ENCODE data around the gene NDUFB11.

Gene NDUFB11

GRCh38 chrX:47158131-47158530 lies 13.6 kb upstream of the NDUFB11 start:
- TF ChIP-seq POLR2AphosphoS5 (IDR thresholded peaks at IDR 0.05; ENCODE audit: low read depth, low read length), result no peak
- no peak for TF ChIP-seq FOXP2 (optimal IDR thresholded peaks at IDR 0.05; ENCODE audit: borderline replicate concordance, extremely low read depth, extremely low read length, insufficient read depth)
- no peak for TF ChIP-seq SIN3A (IDR thresholded peaks at IDR 0.05; ENCODE audit: borderline replicate concordance, insufficient read depth, low read length)

- TF ChIP-seq POLR2AphosphoS5 (IDR thresholded peaks at IDR 0.05; ENCODE audit: low read depth, low read length) (no peak), SIN3A (IDR thresholded peaks at IDR 0.05; ENCODE audit: borderline replicate concordance, insufficient read depth, low read length) (no peak), FOXP2 (optimal IDR thresholded peaks at IDR 0.05; ENCODE audit: borderline replicate concordance, extremely low read depth, extremely low read length, insufficient read depth) (no peak), REST (IDR thresholded peaks at IDR 0.05; ENCODE audit: insufficient read depth in 1 of 2, low read depth in 2 of 2, low read length in 2 of 2) (no peak), TAF1 (IDR thresholded peaks at IDR 0.05; ENCODE audit: borderline replicate concordance, insufficient read depth, low read length) (no peak)
These were observed 12.4 kb upstream of the NDUFB11 start for GRCh38 chrX:47156611-47157520.

GRCh38 chrX:47151435-47151834 lies 6.9 kb upstream of the NDUFB11 start:
- TF ChIP-seq POLR2AphosphoS5 (IDR thresholded peaks at IDR 0.05; ENCODE audit: low read depth, low read length) (no peak), FOXP2 (optimal IDR thresholded peaks at IDR 0.05; ENCODE audit: borderline replicate concordance, extremely low read depth, extremely low read length, insufficient read depth) (no peak), TAF1 (IDR thresholded peaks at IDR 0.05; ENCODE audit: borderline replicate concordance, insufficient read depth, low read length) (no peak), SIN3A (IDR thresholded peaks at IDR 0.05; ENCODE audit: borderline replicate concordance, insufficient read depth, low read length) (no peak), REST (IDR thresholded peaks at IDR 0.05; ENCODE audit: insufficient read depth in 1 of 2, low read depth in 2 of 2, low read length in 2 of 2) (no peak)

GRCh38 chrX:47148946-47149345 lies 4.4 kb upstream of the NDUFB11 start:
- TF ChIP-seq TAF1 (IDR thresholded peaks at IDR 0.05; ENCODE audit: borderline replicate concordance, insufficient read depth, low read length) (no peak), FOXP2 (optimal IDR thresholded peaks at IDR 0.05; ENCODE audit: borderline replicate concordance, extremely low read depth, extremely low read length, insufficient read depth) (no peak), POLR2AphosphoS5 (IDR thresholded peaks at IDR 0.05; ENCODE audit: low read depth, low read length) (no peak), SIN3A (IDR thresholded peaks at IDR 0.05; ENCODE audit: borderline replicate concordance, insufficient read depth, low read length) (no peak), REST (IDR thresholded peaks at IDR 0.05; ENCODE audit: insufficient read depth in 1 of 2, low read depth in 2 of 2, low read length in 2 of 2) (no peak)

GRCh38 chrX:47146936-47147859 lies 2.7 kb upstream of the NDUFB11 start:
- TF ChIP-seq SIN3A (IDR thresholded peaks at IDR 0.05; ENCODE audit: borderline replicate concordance, insufficient read depth, low read length), result no peak
- no peak for TF ChIP-seq TAF1 (IDR thresholded peaks at IDR 0.05; ENCODE audit: borderline replicate concordance, insufficient read depth, low read length)
- no peak for TF ChIP-seq FOXP2 (optimal IDR thresholded peaks at IDR 0.05; ENCODE audit: borderline replicate concordance, extremely low read depth, extremely low read length, insufficient read depth)
- TF ChIP-seq REST (IDR thresholded peaks at IDR 0.05; ENCODE audit: insufficient read depth in 1 of 2, low read depth in 2 of 2, low read length in 2 of 2), result no peak
- TF ChIP-seq POLR2AphosphoS5 (IDR thresholded peaks at IDR 0.05; ENCODE audit: low read depth, low read length), result no peak

All from PFSK-1 (cell line).